ENCODE results near the gene TMEM167A. TPM values are rescaled to one million over a fixed set of nuclear protein-coding genes. Genes with fewer than 3 reads are reported as not detected.

TMEM167A gene
- total and polyA plus RNA-seq, 2 donors, result 44.8 to 48.4 TPM

DNA sequence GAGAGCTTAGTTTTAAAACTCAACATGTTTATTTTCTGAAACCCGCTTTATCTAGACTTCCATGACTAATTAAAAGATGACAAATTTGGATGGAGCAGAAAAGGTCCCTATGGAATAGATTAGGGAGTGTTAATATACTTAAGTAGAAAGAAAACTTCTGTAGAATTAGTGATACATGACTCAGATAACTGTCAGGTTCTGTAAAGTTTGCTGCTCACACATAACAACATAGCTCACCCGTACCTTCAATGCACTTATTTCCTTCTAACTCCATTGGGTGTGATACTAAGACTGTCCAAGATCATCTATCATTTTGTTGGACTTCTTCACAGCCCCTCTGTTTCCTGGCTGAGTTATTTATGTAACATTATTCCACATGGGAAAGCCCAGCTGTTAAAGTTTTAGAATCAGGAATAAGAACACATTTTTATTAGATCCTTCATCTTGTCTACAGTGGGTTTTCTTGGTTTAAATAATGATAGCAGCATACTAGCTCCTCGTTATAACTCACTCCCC is 27.8 kb downstream of the TMEM167A start:
- Histone ChIP-seq H3K27ac (ENCODE audit: low read depth in 1 of 2, low read length in 1 of 2) (no peak overlapping the region), H3K27me3 (ENCODE audit: control insufficient read depth in 2 of 2, insufficient read depth in 1 of 2, low read length in 1 of 2) (no peaks in the 10 kb centered on the region), H3K4me1 (ENCODE audit: control insufficient read depth in 2 of 2, insufficient read depth in 2 of 2, low read length in 2 of 2) (no peaks in the 10 kb centered on the region), H3K9me3 (ENCODE audit: control insufficient read depth in 2 of 2, insufficient read depth in 1 of 2, low read length in 1 of 2) (no peaks in the 10 kb centered on the region), H3K36me3 (ENCODE audit: control insufficient read depth in 2 of 2, insufficient read depth in 2 of 2, low read length in 1 of 2) (peaks cover 2 to 20% of the 10 kb centered on the region in 2 donors), H3K4me3 (ENCODE audit: low read length in 2 of 2) (no peak overlapping the region)
- no peak for DNase-seq (ENCODE audit: low read depth in 6 of 9, low spot score in 9 of 9)
- WGBS, result 97% methylated on average over 3 of the region's 3 CpGs

DNA sequence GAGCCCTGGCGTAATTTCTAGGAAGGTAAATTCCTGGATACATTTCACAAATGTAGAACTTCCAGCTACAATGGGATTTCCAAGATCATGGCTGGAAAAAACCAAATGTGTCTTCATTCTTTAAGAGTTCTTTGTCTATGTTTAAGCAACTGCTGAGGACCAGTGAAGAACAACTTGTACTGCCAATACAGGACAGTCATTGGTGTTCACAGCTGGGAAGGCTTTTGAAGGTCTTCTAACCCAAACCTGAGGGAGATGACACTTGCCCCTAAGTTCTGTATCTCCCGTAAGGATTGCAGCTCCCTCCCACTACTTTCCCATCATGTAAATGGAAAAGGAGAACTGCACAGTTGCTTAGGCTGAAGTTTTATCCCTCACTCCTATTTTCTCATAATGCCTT is 28.4 kb downstream of the TMEM167A start:
- peaks cover 4 to 17% of the 10 kb centered on the region in 2 donors for H3K36me3 ChIP-seq (ENCODE audit: control insufficient read depth in 2 of 2, insufficient read depth in 2 of 2, low read length in 1 of 2)
- no peak for DNase-seq (ENCODE audit: low read depth in 6 of 9, low spot score in 9 of 9)
- no peaks in the 10 kb centered on the region for H3K9me3 ChIP-seq (ENCODE audit: control insufficient read depth in 2 of 2, insufficient read depth in 1 of 2, low read length in 1 of 2)
- H3K4me1 ChIP-seq (ENCODE audit: control insufficient read depth in 2 of 2, insufficient read depth in 2 of 2, low read length in 2 of 2), result no peaks in the 10 kb centered on the region
- no peak overlapping the region for H3K4me3 ChIP-seq (ENCODE audit: low read length in 2 of 2)
- no peaks in the 10 kb centered on the region for H3K27me3 ChIP-seq (ENCODE audit: control insufficient read depth in 2 of 2, insufficient read depth in 1 of 2, low read length in 1 of 2)
- WGBS, result 98% methylated on average over 2 of the region's 2 CpGs
- no peak overlapping the region for H3K27ac ChIP-seq (ENCODE audit: low read depth in 1 of 2, low read length in 1 of 2)

DNA sequence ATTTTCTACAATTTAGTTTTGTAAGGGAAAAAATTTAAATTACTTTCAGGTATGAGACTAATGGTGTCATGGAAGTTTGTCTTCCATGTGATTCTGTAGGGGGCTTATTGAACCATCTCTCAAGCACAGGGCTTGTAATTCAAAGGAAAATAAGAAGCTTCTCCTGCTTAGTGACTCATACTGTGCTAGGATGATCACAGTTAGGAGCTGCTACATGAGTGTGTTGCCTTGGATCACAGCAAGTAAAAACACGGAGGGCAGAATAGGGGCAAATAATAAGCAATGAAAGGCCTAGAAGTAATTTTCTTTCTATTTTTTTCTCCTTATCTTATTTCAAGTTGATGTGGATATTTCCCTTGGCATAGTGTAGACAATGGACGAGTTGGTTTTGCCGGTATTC is 28.9 kb downstream of the TMEM167A start:
- Histone ChIP-seq H3K27me3 (ENCODE audit: control insufficient read depth in 2 of 2, insufficient read depth in 1 of 2, low read length in 1 of 2) (no peaks in the 10 kb centered on the region), H3K4me1 (ENCODE audit: control insufficient read depth in 2 of 2, insufficient read depth in 2 of 2, low read length in 2 of 2) (no peaks in the 10 kb centered on the region), H3K27ac (ENCODE audit: low read depth in 1 of 2, low read length in 1 of 2) (no peak overlapping the region), H3K36me3 (ENCODE audit: control insufficient read depth in 2 of 2, insufficient read depth in 2 of 2, low read length in 1 of 2) (peaks cover 4 to 17% of the 10 kb centered on the region in 2 donors), H3K4me3 (ENCODE audit: low read length in 2 of 2) (no peak overlapping the region), H3K9me3 (ENCODE audit: control insufficient read depth in 2 of 2, insufficient read depth in 1 of 2, low read length in 1 of 2) (no peaks in the 10 kb centered on the region)
- DNase-seq (ENCODE audit: low read depth in 6 of 9, low spot score in 9 of 9), result no peak
- 98% methylated on average over 3 of the region's 3 CpGs for WGBS

DNA sequence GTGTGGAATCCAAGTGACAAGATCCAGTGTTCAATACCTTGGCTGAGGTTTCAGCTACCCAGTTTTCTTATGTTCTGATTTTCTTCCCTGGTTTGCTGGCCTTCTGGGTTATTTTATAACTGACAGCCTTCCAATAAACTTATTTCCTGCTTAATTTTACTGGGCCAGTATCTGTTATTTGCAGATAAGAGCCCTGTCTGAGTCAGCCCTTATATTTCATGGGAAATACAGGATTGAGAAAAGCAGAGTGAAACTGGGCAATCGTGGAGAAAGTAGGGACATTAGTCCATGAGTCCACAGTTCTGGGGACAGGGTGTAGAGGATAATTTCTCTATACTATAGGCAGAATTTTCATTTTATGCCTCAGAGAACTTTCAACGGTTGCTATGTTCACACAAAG is 32.3 kb downstream of the TMEM167A start:
- no peaks in the 10 kb centered on the region for H3K27me3 ChIP-seq (ENCODE audit: control insufficient read depth in 2 of 2, insufficient read depth in 1 of 2, low read length in 1 of 2)
- H3K9me3 ChIP-seq (ENCODE audit: control insufficient read depth in 2 of 2, insufficient read depth in 1 of 2, low read length in 1 of 2), result no peaks in the 10 kb centered on the region
- WGBS, result 97% methylated on average over 2 of the region's 2 CpGs
- H3K4me3 ChIP-seq (ENCODE audit: low read length in 2 of 2), result no peak overlapping the region
- no peak for DNase-seq (ENCODE audit: low read depth in 6 of 9, low spot score in 9 of 9)
- no peak overlapping the region for H3K27ac ChIP-seq (ENCODE audit: low read depth in 1 of 2, low read length in 1 of 2)
- no peaks in the 10 kb centered on the region for H3K4me1 ChIP-seq (ENCODE audit: control insufficient read depth in 2 of 2, insufficient read depth in 2 of 2, low read length in 2 of 2)
- peaks cover 3 to 4% of the 10 kb centered on the region in 2 donors for H3K36me3 ChIP-seq (ENCODE audit: control insufficient read depth in 2 of 2, insufficient read depth in 2 of 2, low read length in 1 of 2)

DNA sequence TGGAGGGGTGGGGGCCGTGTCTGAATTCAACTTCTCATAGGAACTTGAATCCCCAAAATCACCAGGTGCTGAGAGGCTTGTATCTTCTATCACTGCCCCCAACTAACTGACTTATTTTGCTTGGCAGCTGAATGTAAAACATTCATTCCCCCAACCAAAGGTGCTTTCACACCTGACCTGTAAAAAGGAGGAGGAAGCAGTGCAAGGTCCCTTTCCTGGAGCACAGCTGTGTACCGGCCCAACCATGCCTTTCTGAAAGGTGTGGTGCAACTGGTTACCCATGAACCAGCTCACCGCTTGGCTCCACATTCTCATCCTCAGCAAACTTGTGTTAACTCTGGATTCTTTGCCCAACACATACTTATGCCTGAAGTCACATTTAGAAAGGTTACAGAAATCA is 34.7 kb downstream of the TMEM167A start:
- H3K4me1 ChIP-seq (ENCODE audit: control insufficient read depth in 2 of 2, insufficient read depth in 2 of 2, low read length in 2 of 2), result no peaks in the 10 kb centered on the region
- DNase-seq (ENCODE audit: low read depth in 6 of 9, low spot score in 9 of 9), result no peak
- H3K27ac ChIP-seq (ENCODE audit: low read depth in 1 of 2, low read length in 1 of 2), result no peak overlapping the region
- H3K36me3 ChIP-seq (ENCODE audit: control insufficient read depth in 2 of 2, insufficient read depth in 2 of 2, low read length in 1 of 2), result peaks cover 0 to 4% of the 10 kb centered on the region in 2 donors
- WGBS, result 97% methylated on average over 3 of the region's 3 CpGs
- no peaks in the 10 kb centered on the region for H3K9me3 ChIP-seq (ENCODE audit: control insufficient read depth in 2 of 2, insufficient read depth in 1 of 2, low read length in 1 of 2)
- no peaks in the 10 kb centered on the region for H3K27me3 ChIP-seq (ENCODE audit: control insufficient read depth in 2 of 2, insufficient read depth in 1 of 2, low read length in 1 of 2)
- no peak overlapping the region for H3K4me3 ChIP-seq (ENCODE audit: low read length in 2 of 2)

DNA sequence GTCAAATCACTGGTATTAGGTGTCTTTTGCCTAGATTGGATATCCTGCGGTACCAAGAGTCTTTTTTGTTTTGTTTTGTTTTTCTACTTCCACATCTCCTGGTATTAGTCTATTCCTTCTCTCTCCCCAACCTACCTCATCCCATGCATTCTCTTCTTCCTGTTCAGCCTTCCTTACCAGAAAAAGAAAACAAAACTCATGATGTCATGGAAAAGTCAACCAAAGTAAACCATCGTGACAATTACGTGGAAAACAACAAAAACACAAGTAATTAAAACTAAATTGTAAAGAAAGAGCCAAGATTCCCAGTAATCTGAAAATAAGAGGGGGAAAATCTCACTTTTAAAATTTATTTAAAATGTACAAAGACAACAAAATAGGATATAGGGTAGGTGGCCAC is 38.3 kb downstream of the TMEM167A start:
- 98% methylated on average over 3 of the region's 3 CpGs for WGBS
- H3K4me1 ChIP-seq (ENCODE audit: control insufficient read depth in 2 of 2, insufficient read depth in 2 of 2, low read length in 2 of 2), result no peaks in the 10 kb centered on the region

DNA sequence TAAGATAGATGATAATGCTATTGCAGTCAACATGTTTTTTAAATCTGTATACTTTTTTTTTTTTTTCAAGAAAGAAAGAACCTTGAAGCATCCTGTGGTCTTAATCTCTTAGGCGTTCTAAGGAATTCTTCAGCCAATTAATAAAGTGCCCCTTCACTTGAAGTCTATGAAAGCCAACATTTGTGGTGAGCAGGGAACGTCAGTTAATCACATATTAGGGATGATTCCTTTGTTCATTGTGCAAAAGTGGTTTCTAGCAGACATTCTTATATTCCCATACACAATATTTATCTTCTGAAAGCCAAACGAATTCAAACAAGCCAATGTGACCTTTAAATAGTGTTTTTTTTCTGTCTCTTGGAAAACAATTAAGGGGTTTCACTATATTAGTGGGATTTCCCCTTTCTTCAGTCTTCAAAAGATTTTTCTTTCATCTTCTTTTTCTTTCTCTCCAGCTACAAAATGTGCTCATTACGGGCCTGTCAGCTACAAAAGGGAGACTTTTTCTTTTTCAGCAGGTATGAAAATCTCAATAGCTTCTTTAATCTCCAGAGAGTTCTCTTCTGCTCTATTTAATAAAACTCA is 40.1 kb downstream of the TMEM167A start:
- Histone ChIP-seq H3K4me1 (ENCODE audit: control insufficient read depth in 2 of 2, insufficient read depth in 2 of 2, low read length in 2 of 2) (no peaks in the 10 kb centered on the region), H3K4me3 (ENCODE audit: low read length in 2 of 2) (no peak overlapping the region), H3K9me3 (ENCODE audit: control insufficient read depth in 2 of 2, insufficient read depth in 1 of 2, low read length in 1 of 2) (no peaks in the 10 kb centered on the region), H3K27ac (ENCODE audit: low read depth in 1 of 2, low read length in 1 of 2) (no peak overlapping the region), H3K36me3 (ENCODE audit: control insufficient read depth in 2 of 2, insufficient read depth in 2 of 2, low read length in 1 of 2) (no peaks in the 10 kb centered on the region), H3K27me3 (ENCODE audit: control insufficient read depth in 2 of 2, insufficient read depth in 1 of 2, low read length in 1 of 2) (no peaks in the 10 kb centered on the region)
- WGBS, result 92% methylated on average over 4 of the region's 4 CpGs
- DNase-seq (ENCODE audit: low read depth in 6 of 9, low spot score in 9 of 9), result no peak

More for the DNA sequence above, 38.3 kb downstream of the TMEM167A start:
- Histone ChIP-seq H3K4me3 (ENCODE audit: low read length in 2 of 2) (no peak overlapping the region), H3K27ac (ENCODE audit: low read depth in 1 of 2, low read length in 1 of 2) (no peak overlapping the region), H3K27me3 (ENCODE audit: control insufficient read depth in 2 of 2, insufficient read depth in 1 of 2, low read length in 1 of 2) (no peaks in the 10 kb centered on the region), H3K9me3 (ENCODE audit: control insufficient read depth in 2 of 2, insufficient read depth in 1 of 2, low read length in 1 of 2) (no peaks in the 10 kb centered on the region), H3K36me3 (ENCODE audit: control insufficient read depth in 2 of 2, insufficient read depth in 2 of 2, low read length in 1 of 2) (no peaks in the 10 kb centered on the region)
- no peak for DNase-seq (ENCODE audit: low read depth in 6 of 9, low spot score in 9 of 9)

DNA sequence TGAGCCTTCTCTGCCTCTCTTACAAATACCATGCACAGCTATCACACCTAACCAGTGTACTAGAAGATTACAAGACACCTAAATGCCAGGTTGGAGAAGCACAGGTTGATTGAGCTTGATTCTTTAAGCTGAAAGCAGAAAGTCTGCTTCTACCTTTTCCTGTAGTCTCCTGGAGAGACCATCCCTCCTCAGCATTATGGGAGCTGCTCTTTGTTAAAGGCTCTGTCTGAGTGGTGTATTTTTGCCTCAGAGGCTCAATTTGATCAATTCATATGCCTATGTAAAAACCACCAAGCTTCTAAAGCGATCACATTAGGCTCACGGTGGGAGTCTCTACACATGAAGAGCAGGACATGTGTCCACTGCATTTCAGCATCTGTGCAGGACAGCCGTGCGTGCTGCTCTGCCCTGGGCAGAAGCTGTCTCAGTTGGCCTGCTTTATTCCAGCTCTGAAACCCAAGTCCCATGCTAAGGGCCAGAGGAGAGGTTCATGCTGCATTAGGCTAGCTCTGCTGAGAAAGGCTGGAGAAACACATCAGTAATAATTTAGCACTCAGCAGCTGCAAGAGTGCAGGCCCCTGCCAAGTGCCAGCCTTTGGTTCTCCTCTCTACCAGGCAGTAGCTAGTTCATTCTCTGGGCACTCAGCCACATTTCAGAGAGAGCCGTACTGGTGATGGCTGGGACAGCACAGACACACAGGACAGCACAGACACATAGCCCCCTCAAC is 41.7 kb downstream of the TMEM167A start:
- 96% methylated on average over 5 of the region's 5 CpGs for WGBS
- DNase-seq (ENCODE audit: low read depth in 6 of 9, low spot score in 9 of 9), result no peak
- Histone ChIP-seq H3K27me3 (ENCODE audit: control insufficient read depth in 2 of 2, insufficient read depth in 1 of 2, low read length in 1 of 2) (no peaks in the 10 kb centered on the region), H3K4me3 (ENCODE audit: low read length in 2 of 2) (no peak overlapping the region), H3K27ac (ENCODE audit: low read depth in 1 of 2, low read length in 1 of 2) (no peak overlapping the region), H3K36me3 (ENCODE audit: control insufficient read depth in 2 of 2, insufficient read depth in 2 of 2, low read length in 1 of 2) (no peaks in the 10 kb centered on the region), H3K4me1 (ENCODE audit: control insufficient read depth in 2 of 2, insufficient read depth in 2 of 2, low read length in 2 of 2) (no peaks in the 10 kb centered on the region), H3K9me3 (ENCODE audit: control insufficient read depth in 2 of 2, insufficient read depth in 1 of 2, low read length in 1 of 2) (no peaks in the 10 kb centered on the region)

DNA sequence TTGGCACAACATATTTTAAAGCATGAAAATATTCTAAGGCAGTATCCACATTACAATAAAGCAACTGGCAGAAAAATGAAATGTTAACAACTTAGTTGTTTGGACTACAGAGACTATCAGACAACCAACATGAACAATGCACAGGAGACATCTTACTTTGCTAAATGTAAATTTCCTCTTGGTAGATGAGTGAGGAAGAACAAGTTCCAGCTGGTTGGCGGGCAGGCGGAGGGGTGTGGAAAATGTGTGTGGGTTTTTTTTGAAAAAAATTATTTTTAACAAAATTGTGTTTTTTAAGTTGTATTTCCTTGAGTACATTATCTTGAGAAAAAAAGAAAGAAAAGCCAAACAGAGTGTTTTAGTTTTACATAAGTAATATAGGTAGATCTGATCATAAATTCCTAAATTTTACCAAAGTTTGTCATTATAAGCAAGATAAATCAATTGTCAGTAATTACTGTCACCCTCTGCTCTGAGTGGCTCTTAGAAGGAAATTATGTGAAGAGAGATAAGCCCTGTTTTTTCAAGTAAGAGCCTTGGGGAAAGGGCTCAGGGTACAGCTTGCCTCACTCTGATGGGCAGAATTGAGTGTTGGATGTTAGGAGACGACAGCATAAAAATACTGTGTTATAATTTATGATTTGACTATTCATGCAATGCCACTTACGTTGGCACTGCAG is 42.5 kb downstream of the TMEM167A start:
- Histone ChIP-seq H3K27me3 (ENCODE audit: control insufficient read depth in 2 of 2, insufficient read depth in 1 of 2, low read length in 1 of 2) (no peaks in the 10 kb centered on the region), H3K9me3 (ENCODE audit: control insufficient read depth in 2 of 2, insufficient read depth in 1 of 2, low read length in 1 of 2) (no peaks in the 10 kb centered on the region), H3K4me1 (ENCODE audit: control insufficient read depth in 2 of 2, insufficient read depth in 2 of 2, low read length in 2 of 2) (no peaks in the 10 kb centered on the region), H3K4me3 (ENCODE audit: low read length in 2 of 2) (no peak overlapping the region), H3K36me3 (ENCODE audit: control insufficient read depth in 2 of 2, insufficient read depth in 2 of 2, low read length in 1 of 2) (no peaks in the 10 kb centered on the region), H3K27ac (ENCODE audit: low read depth in 1 of 2, low read length in 1 of 2) (no peak overlapping the region)
- no peak for DNase-seq (ENCODE audit: low read depth in 6 of 9, low spot score in 9 of 9)
- WGBS, result 94% methylated on average over 4 of the region's 4 CpGs

Data from thymus (tissue), 11 donors.